ENCODE data around the gene TRIM33. TPM values are rescaled to one million over a fixed set of nuclear protein-coding genes. Genes with fewer than 3 reads are reported as not detected.

The TRIM33 gene
- total and polyA plus RNA-seq, 4 donors: 9.5 to 102 (median 18.8) TPM

DNA sequence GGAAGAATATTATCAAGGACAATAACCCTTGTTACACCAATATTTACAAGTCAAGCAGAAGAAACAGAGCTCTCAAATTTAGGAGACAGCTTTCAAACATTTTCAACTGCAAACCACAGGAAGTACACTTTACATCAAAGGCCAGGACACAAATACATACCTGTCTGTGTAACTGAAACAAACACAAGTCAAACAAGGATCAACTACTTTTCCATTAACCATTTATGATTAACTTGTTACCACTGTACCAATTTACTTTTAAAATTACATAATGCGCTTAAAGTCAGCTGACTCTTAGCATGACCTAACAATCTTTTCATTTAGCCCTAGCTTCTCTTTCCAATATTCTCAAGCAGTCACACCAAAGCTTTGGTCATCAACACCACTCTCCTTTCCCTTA is 43.5 kb downstream of the TRIM33 start:
- Histone ChIP-seq H3K36me3 (ENCODE audit: control insufficient read depth in 4 of 4, insufficient read depth in 4 of 4, low read length in 4 of 4) (peaks cover 0 to 1% (median 0%) of the 10 kb centered on the region in 4 donors), H3K9me3 (ENCODE audit: control insufficient read depth in 4 of 4, insufficient read depth in 3 of 4, low read length in 3 of 4) (no peaks in the 10 kb centered on the region), H3K4me1 (ENCODE audit: control insufficient read depth in 5 of 5, insufficient read depth in 5 of 5, low read length in 5 of 5) (peaks cover 0 to 20% (median 8%) of the 10 kb centered on the region in 5 donors), H3K9ac (ENCODE audit: insufficient read depth in 1 of 2, low read length in 2 of 2) (no peak overlapping the region), H3K27me3 (ENCODE audit: control insufficient read depth in 3 of 3, insufficient read depth in 3 of 3, low read length in 2 of 3) (no peaks in the 10 kb centered on the region), H3K27ac (ENCODE audit: low read depth in 1 of 2, low read length in 1 of 2) (no peak overlapping the region), H3K4me3 (no peak overlapping the region)
- no peak for ATAC-seq (ENCODE audit: insufficient read depth, low FRiP score)
- WGBS, 2 donors: 88 to 92% methylated on average over 1 of the region's 1 CpG
- TF ChIP-seq, protein P1, sequence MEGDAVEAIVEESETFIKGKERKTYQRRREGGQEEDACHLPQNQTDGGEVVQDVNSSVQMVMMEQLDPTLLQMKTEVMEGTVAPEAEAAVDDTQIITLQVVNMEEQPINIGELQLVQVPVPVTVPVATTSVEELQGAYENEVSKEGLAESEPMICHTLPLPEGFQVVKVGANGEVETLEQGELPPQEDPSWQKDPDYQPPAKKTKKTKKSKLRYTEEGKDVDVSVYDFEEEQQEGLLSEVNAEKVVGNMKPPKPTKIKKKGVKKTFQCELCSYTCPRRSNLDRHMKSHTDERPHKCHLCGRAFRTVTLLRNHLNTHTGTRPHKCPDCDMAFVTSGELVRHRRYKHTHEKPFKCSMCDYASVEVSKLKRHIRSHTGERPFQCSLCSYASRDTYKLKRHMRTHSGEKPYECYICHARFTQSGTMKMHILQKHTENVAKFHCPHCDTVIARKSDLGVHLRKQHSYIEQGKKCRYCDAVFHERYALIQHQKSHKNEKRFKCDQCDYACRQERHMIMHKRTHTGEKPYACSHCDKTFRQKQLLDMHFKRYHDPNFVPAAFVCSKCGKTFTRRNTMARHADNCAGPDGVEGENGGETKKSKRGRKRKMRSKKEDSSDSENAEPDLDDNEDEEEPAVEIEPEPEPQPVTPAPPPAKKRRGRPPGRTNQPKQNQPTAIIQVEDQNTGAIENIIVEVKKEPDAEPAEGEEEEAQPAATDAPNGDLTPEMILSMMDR (IDR thresholded peaks at IDR 0.05; ENCODE audit: control extremely low read depth, extremely low read depth): no peak
- no peak for DNase-seq

DNA sequence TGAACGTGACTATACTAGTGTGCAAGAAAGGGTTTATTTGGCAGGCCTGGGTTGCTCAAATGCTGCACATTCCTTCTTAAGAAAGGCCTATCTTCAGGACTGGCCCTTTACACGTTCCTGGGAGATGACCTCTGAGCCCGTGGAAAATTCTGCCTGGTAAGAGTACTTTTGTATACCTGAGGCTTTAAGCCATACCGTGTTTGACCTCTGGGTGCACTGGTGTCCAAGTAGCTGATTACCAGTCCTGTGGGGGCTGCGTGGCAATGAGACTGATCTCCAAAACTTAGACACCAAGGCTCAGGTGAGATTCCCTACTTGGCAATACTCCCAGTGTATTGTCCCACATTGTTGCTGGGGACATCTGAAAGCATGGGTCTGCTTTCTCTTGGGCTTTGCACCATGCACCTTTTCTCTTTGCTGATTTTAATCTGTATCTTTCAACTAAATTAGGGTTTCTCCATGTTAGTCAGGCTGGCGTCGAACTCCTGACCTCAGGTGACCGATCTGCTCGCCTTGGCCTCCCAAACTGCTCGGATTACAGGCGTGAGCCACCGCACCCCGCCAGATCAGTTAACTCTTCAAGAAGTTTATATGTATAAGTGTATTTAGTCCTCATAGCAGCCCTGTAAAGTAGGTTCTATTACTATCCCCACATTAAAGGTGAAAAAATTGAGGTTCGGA is 44.5 kb downstream of the TRIM33 start:
- Histone ChIP-seq H3K27ac (ENCODE audit: low read depth in 1 of 2, low read length in 1 of 2) (no peak overlapping the region), H3K9ac (ENCODE audit: insufficient read depth in 1 of 2, low read length in 2 of 2) (no peak overlapping the region), H3K27me3 (ENCODE audit: control insufficient read depth in 3 of 3, insufficient read depth in 3 of 3, low read length in 2 of 3) (no peaks in the 10 kb centered on the region), H3K9me3 (ENCODE audit: control insufficient read depth in 4 of 4, insufficient read depth in 3 of 4, low read length in 3 of 4) (no peaks in the 10 kb centered on the region), H3K36me3 (ENCODE audit: control insufficient read depth in 4 of 4, insufficient read depth in 4 of 4, low read length in 4 of 4) (peaks cover 0 to 7% (median 0%) of the 10 kb centered on the region in 4 donors), H3K4me3 (no peak overlapping the region), H3K4me1 (ENCODE audit: control insufficient read depth in 5 of 5, insufficient read depth in 5 of 5, low read length in 5 of 5) (peaks cover 0 to 20% (median 8%) of the 10 kb centered on the region in 5 donors)
- TF ChIP-seq, protein P1 (IDR thresholded peaks at IDR 0.05; ENCODE audit: control extremely low read depth, extremely low read depth): no peak
- WGBS, 2 donors: 90% methylated on average over 14 of the region's 14 CpGs
- DNase-seq: no peak
- no peak for ATAC-seq (ENCODE audit: insufficient read depth, low FRiP score)

DNA sequence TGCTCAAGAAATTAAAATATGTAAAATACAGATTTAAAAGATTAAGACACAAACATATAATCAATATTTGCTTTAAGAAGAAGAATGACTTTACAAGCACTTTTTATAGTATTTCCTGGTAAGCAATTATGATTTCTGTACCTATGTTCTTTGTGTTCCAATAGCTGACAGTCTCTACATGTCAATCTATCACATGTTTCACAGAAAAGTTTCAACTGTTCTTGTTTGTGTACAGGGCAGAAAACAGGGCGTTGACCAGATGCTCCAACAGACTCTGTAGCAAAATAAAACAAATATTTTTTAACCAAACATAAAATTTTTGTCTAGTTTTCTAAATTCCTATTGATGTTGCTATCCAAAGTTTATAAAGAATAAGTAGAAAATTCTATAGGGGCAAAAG is 48.0 kb downstream of the TRIM33 start:
- Histone ChIP-seq H3K9me3 (ENCODE audit: control insufficient read depth in 4 of 4, insufficient read depth in 3 of 4, low read length in 3 of 4) (no peaks in the 10 kb centered on the region), H3K36me3 (ENCODE audit: control insufficient read depth in 4 of 4, insufficient read depth in 4 of 4, low read length in 4 of 4) (peaks cover 3 to 13% (median 3%) of the 10 kb centered on the region in 4 donors), H3K9ac (ENCODE audit: insufficient read depth in 1 of 2, low read length in 2 of 2) (no peak overlapping the region), H3K27me3 (ENCODE audit: control insufficient read depth in 3 of 3, insufficient read depth in 3 of 3, low read length in 2 of 3) (no peaks in the 10 kb centered on the region), H3K4me3 (no peak overlapping the region), H3K4me1 (ENCODE audit: control insufficient read depth in 5 of 5, insufficient read depth in 5 of 5, low read length in 5 of 5) (peaks cover 0 to 13% (median 5%) of the 10 kb centered on the region in 5 donors), H3K27ac (ENCODE audit: low read depth in 1 of 2, low read length in 1 of 2) (no peak overlapping the region)
- DNase-seq: no peak
- TF ChIP-seq, protein P1 (IDR thresholded peaks at IDR 0.05; ENCODE audit: control extremely low read depth, extremely low read depth): no peak
- WGBS, 2 donors: 91 to 97% methylated on average over 1 of the region's 1 CpG
- no peak for ATAC-seq (ENCODE audit: insufficient read depth, low FRiP score)

Measured in lung (tissue), 12 donors.